Nucleus accumbens (tissue), 56 donors: ENCODE data around the gene MAP2K5.
A peak's percentile ranks its signal among the peaks of the same experiment; 100 is the strongest.

Source experiments
- DNase-seq, 56 donors: peaks; one replicate each; lab custom pipeline; 2025; lab: John Stamatoyannopoulos, UW

MAP2K5 gene

GRCh38 chr15:67829647-67830504, 287.4 kb downstream of the MAP2K5 start:
- DNase-seq = no peak

DNA sequence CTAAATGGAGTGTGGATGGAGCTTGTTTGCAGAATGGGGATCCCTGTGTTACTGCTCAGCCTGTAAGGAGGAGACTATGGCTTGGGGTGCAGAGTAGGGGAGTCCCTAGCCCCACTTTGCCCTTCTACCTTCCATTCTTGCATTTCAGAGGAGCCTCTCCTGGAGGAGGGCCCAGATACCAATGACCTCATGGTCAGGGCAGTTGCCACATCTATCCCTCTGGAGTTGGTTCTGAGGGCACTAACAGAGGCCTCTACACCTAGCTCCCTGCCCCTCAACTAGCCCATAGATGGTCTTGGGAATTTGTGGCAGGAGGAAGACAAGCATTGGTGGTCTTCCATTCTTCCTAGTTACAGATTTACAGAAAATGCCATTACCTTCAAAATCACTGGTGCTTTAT, 288.9 kb downstream of the MAP2K5 start:
- no peak for DNase-seq

DNA sequence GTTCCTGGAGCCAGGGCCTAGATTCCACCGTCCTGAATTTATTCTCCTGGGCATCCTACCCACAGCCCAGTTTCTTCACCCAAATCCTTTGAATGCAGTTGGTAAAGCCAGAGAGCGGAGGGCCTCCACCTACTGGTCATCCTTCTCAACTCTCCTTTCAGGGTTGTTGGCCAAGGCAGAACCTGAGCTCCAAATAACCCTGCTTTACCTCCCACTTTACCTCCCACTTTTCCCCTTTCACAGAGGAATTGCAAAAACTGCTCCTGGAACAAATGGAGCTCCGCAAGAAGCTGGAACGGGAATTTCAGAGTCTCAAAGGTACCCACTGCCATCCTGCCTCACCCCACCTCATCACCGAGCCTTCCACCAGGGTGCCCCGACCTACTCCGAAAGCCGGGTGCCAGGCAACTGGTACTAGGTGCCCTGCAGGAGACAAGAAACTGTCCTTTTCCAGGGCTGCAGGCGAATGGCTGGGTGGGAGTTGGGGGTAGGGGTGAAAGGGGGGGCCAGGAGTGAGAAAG, 289.6 kb downstream of the MAP2K5 start:
- no peak for DNase-seq

DNA sequence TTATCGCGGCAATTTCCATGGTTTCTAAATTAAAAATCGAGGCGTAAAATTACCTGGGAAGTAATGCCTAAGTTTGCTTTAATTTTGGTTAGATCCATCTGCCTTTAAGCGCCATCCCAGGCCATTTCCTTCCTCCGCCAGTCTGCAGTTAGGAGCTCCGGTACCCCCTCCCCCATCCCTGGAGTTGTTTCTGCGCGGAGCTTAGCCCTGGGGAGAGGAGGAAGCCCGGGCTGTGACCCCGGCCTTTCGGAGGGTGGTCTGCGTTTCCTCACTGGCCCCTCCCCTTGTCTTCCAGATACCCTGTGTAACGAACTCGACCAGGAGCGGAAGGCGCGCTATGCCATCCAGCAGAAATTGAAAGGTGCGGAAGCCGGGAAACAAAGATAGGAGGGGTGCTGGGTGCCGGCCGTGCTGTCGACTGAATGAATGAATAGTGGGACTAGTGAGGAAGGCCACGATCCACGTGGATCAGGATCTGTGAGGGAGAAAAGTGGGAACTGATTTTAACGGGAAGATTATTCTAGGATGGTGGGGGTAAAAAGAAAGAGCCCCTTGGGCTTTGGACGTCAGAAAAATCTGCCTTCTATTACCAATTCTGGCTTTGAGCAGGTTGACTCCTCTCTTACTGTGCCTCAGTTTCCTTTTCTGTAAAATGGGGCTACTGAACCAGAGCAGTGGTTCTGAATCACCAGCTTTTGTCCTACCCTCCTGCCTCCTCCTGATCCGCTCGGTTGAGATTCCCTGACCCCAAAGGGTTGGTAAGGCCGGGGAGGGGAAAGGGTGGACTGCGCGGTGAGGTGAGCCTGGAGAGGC, 290.6 kb downstream of the MAP2K5 start:
- no peak for DNase-seq

GRCh38 chr15:67833710-67834511, 291.4 kb downstream of the MAP2K5 start:
- peak in 2 of 56 donors; percentile 12 to 16 for DNase-seq

DNA sequence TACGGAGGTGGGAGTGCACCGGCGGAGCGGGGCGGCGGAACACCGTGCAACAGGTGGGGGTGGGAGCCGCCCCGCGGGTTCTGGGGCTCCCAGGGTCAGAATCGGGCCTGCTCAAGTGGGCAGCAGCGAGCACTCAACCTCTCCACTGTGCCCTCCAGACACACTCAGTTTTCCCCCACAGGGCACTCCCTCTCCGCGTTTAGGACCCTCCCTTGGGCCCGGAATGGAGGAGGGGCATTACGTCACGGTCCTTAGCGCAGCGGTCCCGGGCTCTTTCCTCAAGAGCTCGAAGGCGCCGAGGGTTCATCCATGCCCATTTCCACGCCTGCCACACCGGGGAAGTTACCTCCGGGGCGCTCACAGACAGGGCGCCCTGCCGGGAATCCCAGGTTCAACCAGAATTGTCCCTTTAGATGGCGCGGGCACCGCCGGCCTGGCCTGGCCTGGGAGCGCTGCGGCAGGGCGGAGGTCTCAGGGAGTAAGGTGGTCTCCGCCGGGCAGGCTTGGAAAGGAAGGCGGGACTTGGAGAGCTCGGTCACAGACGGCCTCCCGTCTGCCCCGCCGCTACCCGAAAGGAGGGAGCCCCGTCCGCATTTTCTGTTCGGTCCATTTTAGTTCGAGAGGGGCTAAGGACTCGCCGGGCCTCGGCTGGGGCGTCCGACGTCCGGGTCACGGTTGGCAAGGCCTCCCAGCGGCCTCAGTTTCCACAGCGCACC, 292.2 kb downstream of the MAP2K5 start:
- DNase-seq = no peak

GRCh38 chr15:67835297-67836133, 293.0 kb downstream of the MAP2K5 start:
- peak in 1 of 56 donors; percentile 2 for DNase-seq

DNA sequence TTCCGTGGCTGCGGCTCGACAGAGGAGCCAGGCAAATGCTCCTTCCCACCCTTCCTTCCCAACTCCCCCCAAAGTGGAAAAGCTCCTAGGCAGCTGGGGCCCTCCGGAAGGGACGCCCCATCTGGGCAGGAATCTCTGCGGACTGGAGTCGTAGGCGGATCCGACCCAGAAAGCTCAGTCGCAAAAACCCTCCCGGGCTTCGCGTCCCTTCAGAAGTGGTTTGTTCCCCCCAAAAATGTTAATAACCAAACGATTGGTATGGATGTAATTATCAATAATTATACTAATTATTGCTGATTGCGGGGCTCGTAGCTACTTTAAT, 293.6 kb downstream of the MAP2K5 start:
- DNase-seq = no peak

GRCh38 chr15:67836477-67836876, 294.0 kb downstream of the MAP2K5 start:
- DNase-seq = peak in 18 of 56 donors; percentile 3 to 43 (median 14)

GRCh38 chr15:67836955-67837354, 294.5 kb downstream of the MAP2K5 start:
- no peak for DNase-seq

DNA sequence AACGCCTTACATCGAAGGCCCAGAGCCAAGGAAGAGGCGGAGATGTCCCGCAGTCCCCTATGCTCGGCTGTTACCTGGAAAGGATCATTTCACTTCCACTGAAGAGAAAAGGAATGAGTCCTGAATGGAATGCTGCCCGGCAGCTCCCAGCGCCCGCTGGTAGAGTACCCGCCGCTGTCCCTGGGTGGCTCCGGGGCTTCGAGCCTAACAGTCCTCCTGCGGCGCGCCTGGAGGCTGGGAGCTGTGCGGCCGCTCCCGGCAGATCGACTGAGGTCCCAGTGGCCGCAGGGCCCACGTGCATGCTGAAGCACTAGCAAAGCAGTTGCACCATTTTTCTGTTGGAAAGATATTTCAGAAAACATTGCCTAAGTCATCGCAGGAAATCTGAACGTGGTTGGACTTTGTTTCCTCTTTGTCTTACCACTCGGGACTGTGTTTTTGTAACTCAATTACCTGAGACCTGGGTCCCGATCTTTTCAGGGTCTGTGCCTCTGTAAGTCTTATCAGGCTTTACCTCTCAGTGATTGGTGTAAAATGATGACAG, 296.4 kb downstream of the MAP2K5 start:
- peak in 44 of 56 donors; percentile 14 to 67 (median 36) for DNase-seq

DNA sequence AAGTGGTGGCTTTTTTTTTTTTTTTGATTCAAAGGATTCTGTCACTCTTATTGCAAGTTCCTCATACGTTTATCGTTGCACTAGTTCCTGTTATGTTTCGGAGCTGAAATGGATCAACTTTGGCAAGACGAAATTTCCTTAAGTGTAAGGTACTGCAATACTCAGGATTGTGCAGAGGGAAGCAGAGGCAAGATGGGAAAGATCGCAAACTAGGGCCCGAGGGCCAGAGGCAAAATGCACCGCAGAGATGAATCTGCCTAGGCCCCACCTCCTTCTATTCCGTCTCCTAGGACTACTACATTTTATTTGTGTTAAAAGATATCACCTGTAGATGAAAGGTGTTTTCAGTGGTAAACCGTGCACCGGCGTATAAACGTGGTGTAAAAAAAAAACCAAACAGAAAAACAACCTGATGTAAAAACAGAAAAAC, 297.0 kb downstream of the MAP2K5 start:
- DNase-seq = peak in 24 of 56 donors; percentile 11 to 62 (median 31)

DNA sequence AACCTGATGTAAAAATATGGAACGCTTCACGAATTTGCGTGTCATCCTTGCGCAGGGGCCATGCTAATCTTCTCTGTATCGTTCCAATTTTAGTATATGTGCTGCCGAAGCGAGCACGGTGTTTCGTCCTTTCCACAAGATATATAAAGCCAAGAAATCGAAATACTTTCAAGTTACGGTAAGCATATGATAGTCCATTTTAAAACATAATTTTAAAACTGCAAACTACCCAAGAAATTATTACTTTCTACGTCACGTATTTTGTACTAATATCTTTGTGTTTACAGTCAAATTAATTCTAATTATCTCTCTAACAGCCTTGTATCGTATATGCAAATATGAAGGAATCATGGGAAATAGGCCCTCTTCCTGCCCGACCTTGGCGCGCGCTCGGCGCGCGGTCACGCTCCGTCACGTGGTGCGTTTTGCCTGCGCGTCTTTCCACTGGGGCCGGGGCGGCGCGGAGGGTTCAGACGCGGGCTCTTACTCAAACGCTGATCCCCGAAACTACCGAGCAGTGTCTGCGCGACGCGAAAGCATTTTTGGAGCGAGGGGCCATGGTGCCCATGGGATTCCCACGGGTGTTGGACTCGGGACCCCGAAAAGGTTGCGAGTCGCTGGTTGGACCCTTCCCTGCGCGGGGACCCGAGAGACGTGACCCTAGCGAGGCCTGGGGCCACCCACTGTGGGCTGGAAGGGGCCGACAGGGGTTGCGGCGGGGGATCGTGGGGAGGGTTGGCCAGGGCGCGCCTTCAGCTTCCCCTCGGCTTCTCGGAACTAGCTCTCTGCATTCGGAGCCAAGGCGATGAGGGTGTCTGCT, 297.6 kb downstream of the MAP2K5 start, which contains the start of gene RNU6-1:
Gene RNU6-1, minus strand, starts transcription at position 117 of the 820 bp plus-strand sequence.
- DNase-seq = peak; percentile 39 to 96 (median 88)

- peak in 15 of 56 donors; percentile 7 to 53 (median 17) for DNase-seq
These were observed 298.4 kb downstream of the MAP2K5 start for GRCh38 chr15:67840749-67841512.

DNA sequence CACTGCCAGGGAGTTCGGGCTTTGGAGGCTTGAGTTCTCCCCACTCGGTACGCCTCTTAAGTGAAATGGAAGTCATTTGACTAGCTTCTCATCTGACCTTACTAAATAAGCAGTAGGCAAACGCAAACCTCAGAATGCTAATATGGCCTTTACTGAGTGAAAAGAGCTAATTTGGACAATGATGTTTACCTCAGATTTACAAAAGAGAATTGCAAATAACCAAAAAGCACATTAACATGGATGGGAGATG, 298.9 kb downstream of the MAP2K5 start:
- no peak for DNase-seq

DNA sequence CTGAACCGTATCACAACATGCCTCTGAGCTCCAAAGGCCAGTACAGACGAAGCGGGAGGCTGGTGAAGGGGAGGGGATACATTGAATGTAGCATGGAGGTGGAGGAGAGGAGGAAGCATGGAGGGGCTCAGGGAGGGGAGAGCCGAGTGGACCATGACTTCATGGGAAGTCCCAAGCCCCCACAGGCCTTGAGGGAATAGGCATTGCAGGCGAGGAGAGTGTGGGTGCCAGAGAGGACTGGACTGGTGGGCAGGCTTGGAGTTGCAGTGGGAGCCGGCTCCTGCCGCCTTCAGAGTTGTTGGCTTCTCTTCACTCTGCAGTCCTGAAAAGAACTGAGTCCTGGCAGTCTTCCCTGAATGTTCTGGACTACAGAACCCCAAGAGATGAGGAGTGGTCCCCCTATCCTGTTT, 300.6 kb downstream of the MAP2K5 start:
- no peak for DNase-seq
